GM19099 (cell line): ENCODE data around the gene FNDC10.

ENCODE experiments used
- POLR2A ChIP-seq: IDR thresholded peaks from 3 replicates; pipeline ENCODE4 v1.6.1; 2011; ENCODE audit warnings: low read depth; ENCODE audit not compliant: insufficient read length; ENCODE audit errors: extremely low read depth

Gene FNDC10

GRCh38 chr1:1602968-1603506, 3.1 kb upstream of the FNDC10 start:
- TF ChIP-seq POLR2A: no peak

GRCh38 chr1:1602304-1602967, 2.5 kb upstream of the FNDC10 start:
- TF ChIP-seq POLR2A: no peak

- TF ChIP-seq POLR2A: no peak
Measured at GRCh38 chr1:1601564-1602303, 1.8 kb upstream of the FNDC10 start.

- no peak for TF ChIP-seq POLR2A
Measured at GRCh38 chr1:1600861-1601563, 1.1 kb upstream of the FNDC10 start.

- TF ChIP-seq POLR2A: no peak
Measured at GRCh38 chr1:1599030-1599934, 653 bp downstream of the FNDC10 start.

DNA sequence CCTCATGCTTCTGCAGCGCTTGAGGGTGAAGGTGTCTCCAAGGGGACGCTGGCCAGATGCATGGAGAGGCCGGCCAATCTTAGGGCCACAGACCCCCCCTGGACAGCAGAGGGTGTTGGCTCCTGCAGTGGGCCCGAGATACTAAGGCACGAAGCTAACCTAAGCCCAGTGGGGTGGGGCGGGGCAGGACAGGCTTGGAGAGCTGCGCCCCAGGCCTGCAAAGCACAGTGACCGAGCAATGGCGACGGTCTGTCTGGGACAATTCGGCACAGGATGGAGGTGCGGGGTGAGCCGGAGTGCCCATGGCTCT, 1.3 kb downstream of the FNDC10 start:
- TF ChIP-seq POLR2A: no peak

DNA sequence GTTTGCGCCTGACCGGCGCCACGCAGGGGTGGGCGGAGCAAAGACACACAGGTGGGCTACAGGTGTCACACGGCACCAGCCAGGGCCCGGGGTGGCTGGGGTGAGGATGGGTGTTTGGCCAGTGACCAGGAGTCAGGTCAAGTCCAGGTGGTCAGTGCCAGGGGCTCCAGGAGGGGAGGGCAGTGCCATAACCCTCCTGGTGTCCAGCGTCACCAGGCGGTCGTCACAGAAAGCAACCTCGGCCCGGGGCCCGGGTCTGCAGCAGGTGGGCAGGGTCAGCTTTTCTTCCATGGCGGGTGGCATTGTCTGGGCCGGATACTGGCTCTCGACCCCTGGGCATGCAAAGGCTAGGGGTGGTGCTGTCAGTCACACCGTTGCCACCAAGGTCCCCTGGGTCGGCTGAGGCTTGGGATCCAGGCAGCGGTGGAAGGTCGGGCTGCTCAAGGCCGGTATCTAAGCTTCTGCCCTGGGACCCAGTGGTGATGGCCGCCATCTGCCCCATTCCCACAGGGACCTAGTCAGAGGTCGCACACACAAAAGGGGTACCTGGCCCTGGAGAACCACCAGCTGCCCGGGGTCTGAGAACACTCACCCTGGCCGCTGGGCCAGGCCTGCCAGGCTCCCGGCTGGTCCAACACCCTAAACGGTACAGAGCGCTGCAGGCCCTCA, 1.8 kb downstream of the FNDC10 start:
- no peak for TF ChIP-seq POLR2A

- no peak for TF ChIP-seq POLR2A
Measured at GRCh38 chr1:1597275-1597930, 2.5 kb downstream of the FNDC10 start.

- no peak for TF ChIP-seq POLR2A
Measured at GRCh38 chr1:1596493-1597274, 3.3 kb downstream of the FNDC10 start.

DNA sequence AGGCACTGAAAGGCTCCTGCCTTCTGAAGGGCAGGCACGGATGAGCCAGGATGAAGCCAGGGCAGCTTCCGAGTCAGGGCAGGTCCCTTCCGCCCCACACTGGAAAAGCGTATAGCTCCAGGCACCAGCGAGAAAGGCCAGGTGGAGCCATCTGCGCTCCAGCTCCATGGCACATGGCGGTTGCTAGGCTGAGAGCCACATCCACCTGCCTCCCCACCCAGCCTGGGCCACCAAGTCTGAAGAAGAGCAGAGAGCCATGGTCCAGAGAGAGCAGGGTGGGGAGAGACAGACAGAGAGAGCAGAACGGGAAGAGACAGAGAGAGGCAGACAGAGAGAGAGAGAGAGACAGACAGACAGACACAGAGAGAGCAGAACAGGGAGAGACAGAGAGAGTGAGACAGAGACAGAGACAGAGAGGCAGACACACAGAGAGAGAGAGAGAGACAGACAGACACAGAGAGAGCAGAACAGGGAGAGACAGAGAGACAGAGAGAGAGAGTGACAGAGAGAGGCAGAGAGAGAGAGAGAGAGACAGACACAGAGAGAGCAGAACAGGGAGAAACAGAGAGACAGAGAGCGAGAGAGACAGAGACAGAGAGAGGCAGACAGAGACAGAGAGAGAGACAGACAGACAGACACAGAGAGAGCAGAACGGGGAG, 5.2 kb downstream of the FNDC10 start:
- TF ChIP-seq POLR2A: no peak

GRCh38 chr1:1593834-1594601, 5.9 kb downstream of the FNDC10 start:
- no peak for TF ChIP-seq POLR2A

DNA sequence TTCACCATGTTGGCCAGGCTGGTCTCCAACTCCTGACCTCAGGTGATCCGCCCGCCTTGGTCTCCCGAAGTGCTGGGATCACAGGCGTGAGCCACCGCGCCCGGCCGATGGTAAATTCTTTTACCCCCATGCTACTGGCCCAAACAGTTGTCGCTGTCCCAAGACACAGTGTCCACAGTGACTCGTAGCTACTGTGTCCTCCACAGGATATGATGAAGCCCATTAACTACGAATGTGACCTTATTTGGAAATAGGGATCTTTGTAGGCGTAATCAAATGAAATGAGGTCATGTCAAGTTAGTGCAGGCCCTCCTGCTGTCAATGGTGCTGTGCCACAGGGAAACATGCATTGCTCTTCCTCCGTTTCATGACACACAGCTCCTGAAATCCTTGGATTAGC, 8.5 kb downstream of the FNDC10 start:
- TF ChIP-seq POLR2A: no peak

GRCh38 chr1:1583347-1584010, 16.5 kb downstream of the FNDC10 start:
- TF ChIP-seq POLR2A: no peak
